Epidermal melanocyte (primary cell): ENCODE measurements around the gene FAIM.
"Not testable (repeated sequence)": the region's sequence is repeated elsewhere in the genome, so short reads cannot be mapped to it uniquely, and the experiment has no call there.

Experiments used
- DNase-seq: peaks from one replicate; pipeline ENCODE4 v3.0.0; 2011; ENCODE audit warnings: low spot score; ENCODE audit not compliant: insufficient read length

Gene FAIM

GRCh38 chr3:138600100-138600745, 8.3 kb upstream of the FAIM start:
- DNase-seq, result no peak

GRCh38 chr3:138601661-138602060, 6.9 kb upstream of the FAIM start:
- not testable (repeated sequence) for DNase-seq

- not testable (repeated sequence) for DNase-seq
These were observed 4.4 kb upstream of the FAIM start for GRCh38 chr3:138604106-138604595.

- no peak for DNase-seq
These were observed 1.3 kb downstream of the FAIM start for GRCh38 chr3:138609898-138610266.

- DNase-seq, result no peak
These were observed 6.9 kb downstream of the FAIM start for GRCh38 chr3:138615462-138615861.

GRCh38 chr3:138620431-138620830, 11.9 kb downstream of the FAIM start:
- no peak for DNase-seq

- no peak for DNase-seq
These were observed 15.9 kb downstream of the FAIM start for GRCh38 chr3:138624518-138624917.

- no peak for DNase-seq
These were observed 17.3 kb downstream of the FAIM start for GRCh38 chr3:138625707-138626365.

- DNase-seq, result no peak
These were observed 21.0 kb downstream of the FAIM start for GRCh38 chr3:138629526-138629925.

- no peak for DNase-seq
These were observed 30.1 kb downstream of the FAIM start for GRCh38 chr3:138638641-138639040.

- no peak for DNase-seq
These were observed 32.0 kb downstream of the FAIM start for GRCh38 chr3:138640537-138640936.

- DNase-seq, result no peak
These were observed 33.8 kb downstream of the FAIM start for GRCh38 chr3:138642226-138642926.

GRCh38 chr3:138642927-138643253, 34.3 kb downstream of the FAIM start:
- DNase-seq, result no peak

- no peak for DNase-seq
These were observed 37.4 kb downstream of the FAIM start for GRCh38 chr3:138646008-138646407.

GRCh38 chr3:138646513-138646912, 37.9 kb downstream of the FAIM start:
- no peak for DNase-seq

- DNase-seq, result no peak
These were observed 40.6 kb downstream of the FAIM start for GRCh38 chr3:138649134-138649533.

GRCh38 chr3:138653567-138653966, 45.0 kb downstream of the FAIM start:
- DNase-seq, result no peak

GRCh38 chr3:138657508-138657907, 48.9 kb downstream of the FAIM start:
- DNase-seq, result no peak

- DNase-seq, result no peak
These were observed 59.5 kb downstream of the FAIM start for GRCh38 chr3:138668107-138668506.

GRCh38 chr3:138670407-138670806, 61.8 kb downstream of the FAIM start:
- no peak for DNase-seq

GRCh38 chr3:138673641-138674530, 65.3 kb downstream of the FAIM start:
- no peak for DNase-seq

GRCh38 chr3:138675393-138675792, 66.8 kb downstream of the FAIM start:
- DNase-seq, result no peak
